HG03571 (cell line): ENCODE measurements around the gene MRM1.

ENCODE experiments used
- ATAC-seq: cut with Tn5 transposase; IDR thresholded peaks from one replicate; pipeline ENCODE4 v1.9.1; 2021; ENCODE audit not compliant: unreplicated experiment

The MRM1 gene

GRCh38 chr17:36629970-36630502, 28.7 kb downstream of the MRM1 start:
- ATAC-seq: no peak

GRCh38 chr17:36631022-36631421, 29.6 kb downstream of the MRM1 start:
- no peak for ATAC-seq

- ATAC-seq: no peak
These were observed 31.8 kb downstream of the MRM1 start for GRCh38 chr17:36632916-36633771.

- no peak for ATAC-seq
These were observed 39.0 kb downstream of the MRM1 start for GRCh38 chr17:36640346-36640745.

GRCh38 chr17:36640836-36641235, 39.5 kb downstream of the MRM1 start:
- ATAC-seq: no peak

- ATAC-seq: no peak
These were observed 40.0 kb downstream of the MRM1 start for GRCh38 chr17:36641331-36641876.

GRCh38 chr17:36641877-36642845, 40.8 kb downstream of the MRM1 start:
- no peak for ATAC-seq

GRCh38 chr17:36643086-36643685, 41.8 kb downstream of the MRM1 start:
- no peak for ATAC-seq

- no peak for ATAC-seq
These were observed 44.0 kb downstream of the MRM1 start for GRCh38 chr17:36645422-36645821.

GRCh38 chr17:36647636-36648035, 46.3 kb downstream of the MRM1 start:
- ATAC-seq: no peak

- no peak for ATAC-seq
These were observed 48.9 kb downstream of the MRM1 start for GRCh38 chr17:36650096-36650775.

- ATAC-seq: no peak
These were observed 52.0 kb downstream of the MRM1 start for GRCh38 chr17:36653374-36653773.

GRCh38 chr17:36653856-36654255, 52.5 kb downstream of the MRM1 start:
- ATAC-seq: no peak

- ATAC-seq: no peak
These were observed 54.3 kb downstream of the MRM1 start for GRCh38 chr17:36655726-36656125.

GRCh38 chr17:36657390-36657762, 56.0 kb downstream of the MRM1 start:
- ATAC-seq: no peak

GRCh38 chr17:36657763-36658490, 56.5 kb downstream of the MRM1 start:
- ATAC-seq: no peak
